ENCODE measurements around the gene CCDC51.

GRCh38 chr3:48412375-48413001, 27.4 kb downstream of the CCDC51 start:
- no peak for TF ChIP-seq CTCF (IDR thresholded peaks at IDR 0.05)
- TF ChIP-seq POLR2A (IDR thresholded peaks at IDR 0.05), result no peak

All from suprapubic skin (tissue), 3 donors.